A673 (cell line): ENCODE data around the gene TMEM121B. TPM values are rescaled to one million over a fixed set of nuclear protein-coding genes. Genes with fewer than 3 reads are reported as not detected.

ENCODE experiments used
- Bru-seq: library from RNA; stranded (reverse); fragments of 400-500 nt; gene quantifications from one replicate; lab custom pipeline; 2021; lab: Mats Ljungman, UMichigan
- BruChase-seq, 2 experiments: library from RNA; stranded (reverse); fragments of 400-500 nt; gene quantifications; one replicate each; lab custom pipeline; 2021; lab: Mats Ljungman, UMichigan
- BruUV-seq: library from RNA; stranded (reverse); fragments of 400-500 nt; replicated peaks from 2 replicates; lab custom pipeline; 2021; lab: Mats Ljungman, UMichigan
- CTCF ChIA-PET: fragments of 300-600 bp; sonication (Branson Sonifier 250); formaldehyde crosslinking; loops from one replicate; lab custom pipeline; 2022; ENCODE audit warnings: antibody characterized with exemption; lab: Charles Lee
- POLR2A ChIA-PET: fragments of 300-600 bp; sonication (Branson Sonifier 250); formaldehyde crosslinking; loops from one replicate; lab custom pipeline; 2022; ENCODE audit warnings: antibody characterized with exemption; ENCODE audit not compliant: low non-redundant PET; lab: Charles Lee
- DNase-seq: peaks from one replicate; pipeline ENCODE4 v3.0.0-alpha.2; 2015; ENCODE audit warnings: low spot score
- H3K27ac ChIP-seq: fragments of 200-600 bp; sonication (generic); 2 replicates; pipeline ENCODE4 v1.5.1; 2016; ENCODE audit warnings: mixed run types, low read depth, mild to moderate bottlenecking, mixed read lengths, antibody characterized with exemption, low read length; ENCODE audit not compliant: poor library complexity, severe bottlenecking
- H3K27me3 ChIP-seq: fragments of 200-600 bp; sonication (generic); replicated peaks from 2 replicates; pipeline ENCODE4 v1.6.1; 2017; ENCODE audit warnings: mixed run types, low read depth, mild to moderate bottlenecking, mixed read lengths, antibody characterized with exemption, low read length; ENCODE audit not compliant: insufficient read depth, poor library complexity
- H3K36me3 ChIP-seq: fragments of 200-600 bp; sonication (generic); 2 replicates; pipeline ENCODE4 v1.6.1; 2016; ENCODE audit warnings: mixed run types, mild to moderate bottlenecking, mixed read lengths, antibody characterized with exemption, low read length; ENCODE audit not compliant: insufficient read depth, poor library complexity, severe bottlenecking
- H3K4me1 ChIP-seq: fragments of 200-600 bp; sonication (generic); 2 replicates; pipeline ENCODE4 v1.6.1; 2017; ENCODE audit warnings: mixed run types, mild to moderate bottlenecking, mixed read lengths, antibody characterized with exemption, low read length; ENCODE audit not compliant: insufficient read depth, poor library complexity, severe bottlenecking
- H3K4me3 ChIP-seq: fragments of 200-600 bp; sonication (generic); 2 replicates; pipeline ENCODE4 v1.5.1; 2016; ENCODE audit warnings: low read depth, mixed run types, mild to moderate bottlenecking, mixed read lengths, low read length; ENCODE audit not compliant: poor library complexity, severe bottlenecking
- H3K9me3 ChIP-seq: fragments of 200-600 bp; sonication (generic); 2 replicates; pipeline ENCODE4 v1.6.1; 2016; ENCODE audit warnings: mixed run types, low read depth, mild to moderate bottlenecking, mixed read lengths, antibody characterized with exemption, low read length; ENCODE audit not compliant: poor library complexity, severe bottlenecking
- EZH2 ChIP-seq: fragments of 200-600 bp; sonication (generic); IDR thresholded peaks from 2 replicates; pipeline ENCODE4 v1.6.1; 2017; ENCODE audit warnings: borderline replicate concordance, low read depth, mild to moderate bottlenecking, mixed read lengths, antibody characterized with exemption, low read length; ENCODE audit not compliant: poor library complexity, severe bottlenecking
- intact Hi-C: fragments of 100-400 bp; cut with micrococcal nuclease; formaldehyde crosslinking; loops from one replicate; pipeline ENCODE4 v1.10.0; 2022; ENCODE audit not compliant: unreplicated experiment
- long read RNA-seq: library from polyadenylated mRNA; stranded (forward); transcript quantifications from one replicate; pipeline ENCODE4 v2.0.0, GENCODE V29; 2022
- total RNA-seq: library from RNA; stranded (reverse); gene quantifications from 2 replicates; pipeline ENCODE4 v1.2.3, GENCODE V29; 2021
- TF ChIP-seq, protein P1 (sequence below): fragments of 300-800, 200-600 bp; sonication (generic); conservative IDR thresholded peaks from 2 replicates; pipeline ENCODE4 v1.5.1; 2017; ENCODE audit warnings: low read depth, mild to moderate bottlenecking, antibody characterized with exemption, low read length, moderate library complexity, mixed read lengths

TMEM121B gene
- total RNA-seq (2.5 and 3.0 TPM in 2 replicates), Bru-seq, nascent RNA (percentile 39 among the genes with signal in this experiment), BruChase-seq, experiment 1, labeled RNA remaining after a 2-hour chase (percentile 58 among the genes with signal in this experiment), BruChase-seq, experiment 2, labeled RNA remaining after a 6-hour chase (percentile 49 among the genes with signal in this experiment)
- long read RNA-seq, full-length matches to known transcripts: 3 of 4 reads
- long read RNA-seq, partial matches to known transcripts: 0 of 4 reads
- long read RNA-seq, other reads (novel, unspliced or antisense): 1 of 4 reads

DNA sequence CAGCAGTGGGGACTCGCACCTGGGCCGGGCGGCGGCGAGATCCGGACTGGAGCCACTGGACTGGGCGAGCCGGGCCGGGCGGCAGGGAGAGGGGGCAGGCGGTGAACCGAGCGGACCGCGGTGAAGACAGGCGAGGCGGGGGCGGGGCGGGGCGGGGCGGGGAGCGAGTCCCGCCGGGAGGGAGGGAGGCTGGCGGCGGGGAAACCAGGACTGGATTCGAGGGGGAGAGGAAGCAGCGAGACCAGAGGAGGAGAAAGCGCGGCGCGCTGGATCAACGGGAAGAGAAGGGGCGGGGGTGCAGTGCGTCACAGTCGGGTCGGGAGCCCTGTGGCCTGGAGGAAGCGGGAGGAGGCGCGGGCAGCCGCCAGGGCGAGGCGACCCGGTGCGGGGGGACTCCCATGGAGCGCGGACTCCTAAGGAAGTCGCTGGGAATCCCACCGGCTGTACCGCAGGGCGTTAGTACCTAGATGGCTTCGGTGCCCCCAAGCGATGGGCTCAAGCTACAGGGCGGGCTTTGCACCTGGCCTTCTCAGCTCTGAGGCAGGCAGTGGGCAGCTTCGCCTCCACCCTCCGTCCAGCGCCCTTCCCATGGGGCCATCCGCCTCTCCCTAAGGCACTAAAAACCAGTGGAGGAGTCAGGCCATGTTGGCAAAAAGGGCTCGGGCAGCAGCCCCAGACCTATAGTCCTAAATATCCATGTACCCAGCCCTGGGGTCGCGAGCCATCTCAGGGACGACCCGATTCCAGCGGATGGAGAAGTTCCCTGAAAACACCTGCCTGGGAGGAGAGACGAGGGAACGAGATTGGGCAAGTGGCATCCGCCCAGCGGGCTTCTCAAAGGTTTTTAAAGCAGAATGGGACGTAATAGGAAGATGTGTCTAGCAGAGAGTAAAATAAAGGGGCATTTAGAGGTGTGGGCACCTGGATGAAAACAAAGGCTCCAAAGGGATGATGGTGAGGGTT lies at the start of gene TMEM121B:
TMEM121B (minus strand) TSS at position 128 of the 963 bp plus-strand sequence. CDS start 233 bp downstream, outside the sequence.
- Histone ChIP-seq H3K27me3 (no peaks in the 10 kb centered on the region), H3K4me3 (peak within 1 kb of the TSS; percentile 72), H3K4me1 (no peaks in the 10 kb centered on the region), H3K27ac (peak within 1 kb of the TSS; percentile 30), H3K36me3 (no peaks in the 10 kb centered on the region), H3K9me3 (no peaks in the 10 kb centered on the region)
- peak; percentile 86 for DNase-seq
- BruUV-seq: no TSS peak
- POLR2A ChIA-PET: no interaction called here
- intact Hi-C loops: no loop called here
- CTCF ChIA-PET: no interaction called here
- no peak for TF ChIP-seq EZH2
- TF ChIP-seq, protein P1, sequence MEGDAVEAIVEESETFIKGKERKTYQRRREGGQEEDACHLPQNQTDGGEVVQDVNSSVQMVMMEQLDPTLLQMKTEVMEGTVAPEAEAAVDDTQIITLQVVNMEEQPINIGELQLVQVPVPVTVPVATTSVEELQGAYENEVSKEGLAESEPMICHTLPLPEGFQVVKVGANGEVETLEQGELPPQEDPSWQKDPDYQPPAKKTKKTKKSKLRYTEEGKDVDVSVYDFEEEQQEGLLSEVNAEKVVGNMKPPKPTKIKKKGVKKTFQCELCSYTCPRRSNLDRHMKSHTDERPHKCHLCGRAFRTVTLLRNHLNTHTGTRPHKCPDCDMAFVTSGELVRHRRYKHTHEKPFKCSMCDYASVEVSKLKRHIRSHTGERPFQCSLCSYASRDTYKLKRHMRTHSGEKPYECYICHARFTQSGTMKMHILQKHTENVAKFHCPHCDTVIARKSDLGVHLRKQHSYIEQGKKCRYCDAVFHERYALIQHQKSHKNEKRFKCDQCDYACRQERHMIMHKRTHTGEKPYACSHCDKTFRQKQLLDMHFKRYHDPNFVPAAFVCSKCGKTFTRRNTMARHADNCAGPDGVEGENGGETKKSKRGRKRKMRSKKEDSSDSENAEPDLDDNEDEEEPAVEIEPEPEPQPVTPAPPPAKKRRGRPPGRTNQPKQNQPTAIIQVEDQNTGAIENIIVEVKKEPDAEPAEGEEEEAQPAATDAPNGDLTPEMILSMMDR: no peak

DNA sequence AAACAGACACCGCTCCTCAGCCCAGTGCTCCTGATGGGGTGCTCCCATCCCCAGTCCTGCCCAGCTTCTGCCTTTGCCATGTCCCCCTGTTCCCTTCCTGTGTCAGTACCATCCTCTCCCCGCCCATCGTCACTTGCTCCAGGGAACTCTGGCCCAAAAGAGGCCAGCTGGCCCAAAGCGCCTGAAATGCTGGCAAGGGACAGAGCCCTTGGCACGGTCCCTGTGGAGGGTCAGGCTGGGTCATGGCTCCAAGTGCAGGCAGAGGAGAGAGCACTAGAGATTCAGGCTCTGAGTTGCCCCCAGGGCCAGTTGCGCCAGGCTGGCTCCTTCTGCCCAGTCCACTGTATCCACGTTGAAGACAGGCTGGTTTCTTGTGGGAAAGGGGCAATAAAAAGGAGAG lies 46.3 kb upstream of the TMEM121B start:
- intact Hi-C loops: no loop called here
- no peak for DNase-seq

More for the DNA sequence above, 46.3 kb upstream of the TMEM121B start:
- no peak for TF ChIP-seq EZH2
- TF ChIP-seq, protein P1: no peak
- no TSS peak for BruUV-seq
- ChIA-PET POLR2A (no interaction called here), CTCF (interaction anchor here (0.9 kb wide), 1 partner anchor 334 kb away, joined by 8 read pairs; no protein-coding TSS in a partner anchor)
- Histone ChIP-seq H3K27me3 (no peaks in the 10 kb centered on the region), H3K9me3 (no peaks in the 10 kb centered on the region), H3K36me3 (no peaks in the 10 kb centered on the region), H3K27ac (no peak overlapping the region), H3K4me1 (no peaks in the 10 kb centered on the region), H3K4me3 (no peak overlapping the region)
